GM19397 (cell line): ENCODE data around the gene IFNK.

Source experiments
- ATAC-seq: cut with Tn5 transposase; IDR thresholded peaks from one replicate; pipeline ENCODE4 v1.9.1; 2021; ENCODE audit warnings: mild to moderate bottlenecking, moderate library complexity; ENCODE audit not compliant: unreplicated experiment

IFNK gene

DNA sequence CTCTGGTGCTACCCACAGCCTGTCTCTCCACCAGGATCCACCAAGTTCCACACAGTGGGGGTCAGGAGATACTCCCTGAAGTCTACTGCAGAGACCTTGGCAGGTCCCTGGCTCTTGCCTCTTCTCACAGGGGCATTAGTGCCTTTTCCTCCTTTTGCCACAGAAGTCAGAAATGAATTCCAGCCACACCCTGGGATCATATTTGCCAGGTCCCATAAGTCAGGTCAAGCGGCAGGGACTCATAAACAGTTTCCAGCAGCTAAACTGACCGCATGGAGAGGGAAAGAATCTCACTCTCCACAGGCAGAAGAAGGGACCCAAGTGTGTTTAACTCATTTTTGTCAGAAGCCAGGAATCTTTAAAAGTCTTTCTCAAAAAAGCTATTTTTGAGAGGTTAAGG is 13.3 kb upstream of the IFNK start:
- no peak for ATAC-seq

DNA sequence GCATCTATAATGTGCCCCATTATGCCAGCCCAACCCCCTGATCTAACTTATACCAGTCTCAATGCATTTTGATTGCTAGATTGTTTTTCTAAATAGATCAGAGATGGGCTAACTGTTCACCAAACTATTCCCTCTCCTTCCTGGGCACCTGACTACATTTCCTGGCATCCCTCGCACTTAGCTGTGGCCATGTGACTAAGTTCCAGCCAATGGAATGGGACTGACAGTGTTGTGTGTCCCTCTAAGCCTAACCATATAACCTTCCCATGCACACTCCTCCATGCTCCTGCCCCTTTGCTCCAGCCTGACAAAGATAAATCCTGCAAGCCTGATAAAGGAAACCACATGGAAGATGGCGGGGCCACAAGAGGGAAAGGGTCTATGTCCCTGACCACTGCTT is 12.3 kb upstream of the IFNK start:
- ATAC-seq, result no peak

DNA sequence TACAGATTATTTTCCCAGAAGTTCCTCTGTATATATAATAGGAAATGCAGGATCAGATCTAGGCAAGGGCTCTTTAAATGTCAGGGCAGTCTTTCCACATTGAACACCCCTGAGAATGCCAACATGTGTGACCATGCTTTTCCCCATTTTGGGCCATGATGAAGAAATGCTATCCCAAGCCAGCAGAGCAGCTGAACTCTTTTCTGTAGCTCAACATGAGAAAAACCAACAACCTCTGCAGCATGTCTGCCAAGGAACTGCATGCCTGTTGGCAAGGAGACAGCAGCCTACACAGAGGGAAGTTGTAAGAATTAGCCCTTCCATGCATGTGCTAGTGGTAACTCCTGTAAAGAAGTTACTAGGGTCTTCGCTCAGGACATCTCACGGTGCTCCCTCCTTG is 9.5 kb upstream of the IFNK start:
- ATAC-seq, result no peak

- no peak for ATAC-seq
These were observed 6.1 kb upstream of the IFNK start for GRCh38 chr9:27518006-27518405.

- no peak for ATAC-seq
These were observed 5.3 kb upstream of the IFNK start for GRCh38 chr9:27518809-27519208.

- no peak for ATAC-seq
These were observed 4.3 kb upstream of the IFNK start for GRCh38 chr9:27519466-27520465.

GRCh38 chr9:27520986-27521385 is 3.1 kb upstream of the IFNK start:
- ATAC-seq, result no peak

DNA sequence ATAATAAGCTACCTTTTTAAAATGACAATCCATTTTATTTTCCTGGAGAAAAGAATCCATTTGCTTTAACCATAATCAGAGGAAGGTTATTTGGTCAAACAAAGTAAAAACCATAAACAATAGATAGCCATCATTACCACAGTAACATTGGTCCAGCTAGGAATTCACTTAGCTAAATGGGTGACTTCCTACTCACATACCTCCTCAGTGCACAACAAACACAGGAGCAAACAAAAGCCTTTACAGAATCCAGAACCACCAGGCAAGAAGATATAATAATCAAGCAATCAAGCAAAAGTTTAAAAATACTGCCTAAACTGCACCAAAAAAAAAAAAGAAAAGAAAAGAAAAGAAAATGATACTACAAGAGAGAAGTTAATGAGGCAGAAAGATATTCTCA is 949 bp upstream of the IFNK start:
- ATAC-seq, result no peak

GRCh38 chr9:27527702-27528075 is 3.6 kb downstream of the IFNK start:
- no peak for ATAC-seq

DNA sequence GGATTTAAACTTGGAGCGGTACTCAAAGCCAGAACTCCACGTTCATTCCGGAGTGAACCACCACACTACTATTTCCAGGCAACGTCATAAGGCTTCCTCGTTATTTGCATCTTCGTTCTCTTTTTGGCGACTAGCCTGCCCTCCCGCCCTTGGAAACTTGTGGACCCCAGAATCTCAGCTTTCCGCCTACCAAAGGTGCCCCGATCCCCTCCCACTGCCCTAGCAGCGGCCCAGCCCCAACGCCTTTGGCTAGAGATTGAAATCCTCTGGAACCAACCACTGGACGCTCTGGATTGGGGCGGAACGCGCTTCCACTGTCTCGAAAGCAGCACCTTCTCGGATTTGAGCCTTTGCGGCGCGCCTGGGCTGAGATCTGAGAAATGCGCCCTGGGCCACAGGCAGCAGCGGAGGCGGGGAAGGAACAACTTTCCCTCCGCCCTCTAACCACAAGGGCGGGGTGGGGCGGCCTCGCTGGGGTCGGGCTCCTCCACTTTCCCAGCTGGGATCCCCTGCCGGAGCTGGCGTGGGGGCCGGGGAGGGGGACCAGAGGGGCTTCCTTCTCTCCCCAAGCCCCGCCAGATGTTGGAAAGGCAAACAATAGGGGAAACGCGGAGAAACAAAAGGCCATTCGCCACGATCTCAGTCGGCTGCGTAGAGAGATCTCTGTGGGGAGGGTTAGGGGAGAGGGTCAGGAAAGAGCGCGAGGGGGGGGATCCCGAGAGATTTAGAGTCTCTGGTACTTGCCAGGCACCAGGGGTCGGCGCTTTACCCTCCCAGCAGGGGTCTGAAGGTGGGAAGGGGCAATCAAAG is 4.2 kb downstream of the IFNK start:
- ATAC-seq, result peak; percentile 53

DNA sequence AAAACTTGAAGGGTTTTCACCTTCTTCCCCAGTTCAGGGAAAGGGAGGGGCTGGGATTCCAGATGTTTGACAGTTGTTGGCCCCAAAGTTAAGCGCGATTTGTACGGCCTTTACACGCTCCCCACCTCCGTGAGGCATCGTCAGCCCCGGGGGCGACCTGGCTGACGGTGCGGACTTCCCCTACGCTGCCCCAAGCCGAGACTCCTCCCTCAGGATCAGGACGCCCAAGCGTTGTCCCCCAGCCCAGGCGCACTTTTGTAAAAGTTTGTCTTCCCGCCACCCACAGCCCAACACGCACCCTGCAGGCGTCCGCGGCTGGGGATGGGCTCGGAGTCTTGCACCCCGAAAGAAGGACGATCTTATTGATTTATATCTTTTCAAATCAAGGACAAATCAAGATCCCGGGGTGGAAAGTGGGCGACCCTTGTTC is 4.8 kb downstream of the IFNK start:
- ATAC-seq, result peak; percentile 49

- peak; percentile 75 for ATAC-seq
These were observed 5.5 kb downstream of the IFNK start, which contains the start of gene MOB3B for GRCh38 chr9:27529316-27530278. Gene MOB3B, minus strand, starts transcription at chr9:27529814. Its CDS starts 74,264 bp downstream, at chr9:27455550.

DNA sequence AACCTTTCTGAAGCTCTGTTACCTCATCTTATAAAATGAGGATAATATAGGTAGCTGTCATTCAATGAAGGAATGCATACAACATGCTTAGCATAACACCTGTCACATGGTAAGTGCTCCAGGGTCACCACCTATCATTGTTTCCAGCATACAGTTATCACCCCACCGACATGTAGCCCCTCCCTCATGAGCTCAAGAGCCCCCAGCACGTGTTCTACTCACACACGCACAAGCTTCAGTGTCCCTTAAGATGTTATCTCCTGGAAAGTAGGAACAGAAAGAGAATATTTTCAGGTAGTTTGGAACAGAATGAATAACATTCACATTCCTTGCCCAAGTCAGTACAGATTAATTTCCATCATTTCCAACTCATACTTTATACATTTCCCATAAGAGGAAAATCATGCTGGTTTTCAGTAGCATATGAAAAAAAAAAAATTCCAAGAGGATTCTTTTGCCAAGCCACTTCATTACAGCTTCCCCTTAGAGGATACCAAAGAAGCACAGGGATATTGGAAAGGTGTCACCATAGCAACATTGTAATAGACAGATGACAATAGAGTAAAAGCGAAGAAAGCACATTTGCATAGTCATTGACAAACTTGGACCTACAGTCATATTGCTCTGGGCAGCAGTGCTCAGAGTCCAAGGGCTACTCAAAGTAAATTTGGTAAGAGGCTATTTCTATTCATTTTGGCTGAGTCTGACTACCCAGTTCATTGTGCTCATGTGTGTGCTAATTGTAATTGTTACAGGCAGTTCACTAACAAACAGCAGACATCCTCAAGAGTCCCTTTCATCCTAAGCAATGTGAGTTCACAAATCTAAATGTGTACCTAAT is 7.0 kb downstream of the IFNK start:
- no peak for ATAC-seq

DNA sequence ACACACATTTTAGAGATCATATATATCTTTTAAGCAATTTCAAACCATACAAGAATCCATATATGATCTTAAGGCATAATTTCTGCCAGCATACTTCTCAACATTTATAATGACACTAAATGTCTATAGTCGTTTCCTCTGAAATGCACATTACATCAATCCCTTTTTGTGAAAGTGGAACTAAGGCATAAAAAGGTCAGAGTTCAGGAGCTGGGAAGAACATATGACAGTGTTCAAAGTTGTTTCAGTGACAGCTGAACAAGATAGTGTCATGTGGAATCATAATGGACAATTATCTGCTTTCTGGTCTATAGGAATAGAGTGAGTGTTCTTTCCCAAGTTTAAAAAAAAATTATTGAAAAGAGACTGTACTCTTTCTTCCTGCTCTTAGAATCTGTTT is 8.0 kb downstream of the IFNK start:
- ATAC-seq, result no peak

GRCh38 chr9:27533311-27533710 is 9.2 kb downstream of the IFNK start:
- ATAC-seq, result no peak

GRCh38 chr9:27534131-27534530 is 10.0 kb downstream of the IFNK start:
- no peak for ATAC-seq

- no peak for ATAC-seq
These were observed 10.6 kb downstream of the IFNK start for GRCh38 chr9:27534658-27535209.

DNA sequence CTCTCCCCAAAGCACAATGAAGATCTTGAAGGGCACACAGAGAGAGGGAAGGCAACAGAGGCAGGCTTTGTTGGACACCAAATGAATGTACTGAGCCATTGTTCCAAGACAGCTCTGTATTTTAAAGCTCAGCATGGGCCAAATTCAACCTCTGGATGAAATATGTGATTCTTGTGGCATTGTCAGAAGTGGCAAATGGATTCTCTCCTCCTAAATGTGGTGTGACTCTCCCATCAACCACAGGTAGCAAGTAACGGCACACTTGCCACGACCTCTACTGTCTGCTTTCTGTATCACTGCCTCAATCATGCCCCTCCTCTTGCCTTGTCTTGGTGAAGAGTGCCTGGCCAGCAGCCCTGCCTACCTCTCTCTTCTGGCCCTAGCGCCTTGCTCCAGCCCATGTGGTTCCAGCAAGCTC is 11.6 kb downstream of the IFNK start:
- no peak for ATAC-seq

- no peak for ATAC-seq
These were observed 12.1 kb downstream of the IFNK start for GRCh38 chr9:27536168-27536567.
